MM.1S (cell line): ENCODE results near the gene C17orf67.

Experiments
- EZH2 ChIP-seq: fragments of 300-600 bp; sonication (generic); optimal IDR thresholded peaks from 2 replicates; pipeline ENCODE3; 2017; ENCODE audit warnings: low read depth, mild to moderate bottlenecking, antibody characterized with exemption, low read length, mixed read lengths
- TF ChIP-seq, protein P1 (sequence below): fragments of 300-600 bp; sonication (generic); IDR thresholded peaks from 2 replicates; pipeline ENCODE4 v1.5.1; 2016; ENCODE audit warnings: antibody characterized with exemption, low read length, mixed read lengths

DNA sequence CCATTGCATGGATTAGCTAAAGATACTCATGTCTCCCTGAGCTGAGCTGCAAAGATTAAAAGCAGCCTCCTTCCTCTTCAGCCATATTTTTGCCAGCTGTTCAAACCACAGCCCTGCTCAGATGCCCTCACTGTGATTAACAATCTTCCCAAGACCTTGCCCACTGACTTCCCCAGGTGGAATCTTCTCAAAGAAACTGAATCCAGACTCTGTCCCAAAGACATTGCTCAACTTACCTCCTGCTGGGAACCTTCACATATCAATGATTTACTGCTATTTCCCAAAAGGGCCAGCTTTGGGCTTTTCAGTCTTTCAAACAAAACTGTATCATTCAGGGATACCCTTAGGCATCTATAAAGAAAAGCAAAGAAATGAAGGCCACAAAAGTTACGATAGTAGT, 9.2 kb downstream of the C17orf67 start:
- TF ChIP-seq, protein P1, sequence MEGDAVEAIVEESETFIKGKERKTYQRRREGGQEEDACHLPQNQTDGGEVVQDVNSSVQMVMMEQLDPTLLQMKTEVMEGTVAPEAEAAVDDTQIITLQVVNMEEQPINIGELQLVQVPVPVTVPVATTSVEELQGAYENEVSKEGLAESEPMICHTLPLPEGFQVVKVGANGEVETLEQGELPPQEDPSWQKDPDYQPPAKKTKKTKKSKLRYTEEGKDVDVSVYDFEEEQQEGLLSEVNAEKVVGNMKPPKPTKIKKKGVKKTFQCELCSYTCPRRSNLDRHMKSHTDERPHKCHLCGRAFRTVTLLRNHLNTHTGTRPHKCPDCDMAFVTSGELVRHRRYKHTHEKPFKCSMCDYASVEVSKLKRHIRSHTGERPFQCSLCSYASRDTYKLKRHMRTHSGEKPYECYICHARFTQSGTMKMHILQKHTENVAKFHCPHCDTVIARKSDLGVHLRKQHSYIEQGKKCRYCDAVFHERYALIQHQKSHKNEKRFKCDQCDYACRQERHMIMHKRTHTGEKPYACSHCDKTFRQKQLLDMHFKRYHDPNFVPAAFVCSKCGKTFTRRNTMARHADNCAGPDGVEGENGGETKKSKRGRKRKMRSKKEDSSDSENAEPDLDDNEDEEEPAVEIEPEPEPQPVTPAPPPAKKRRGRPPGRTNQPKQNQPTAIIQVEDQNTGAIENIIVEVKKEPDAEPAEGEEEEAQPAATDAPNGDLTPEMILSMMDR: no peak
- TF ChIP-seq EZH2: no peak
